Measurements from ENCODE around the gene MC3R.
"Not testable (repeated sequence)": the region's sequence is repeated elsewhere in the genome, so short reads cannot be mapped to it uniquely, and the experiment has no call there.

GRCh38 chr20:56221186-56221585, 27.3 kb upstream of the MC3R start:
- not testable (repeated sequence) for TF ChIP-seq EZH2 (IDR thresholded peaks at IDR 0.05; ENCODE audit: low read length, unreplicated experiment); CTCF (conservative IDR thresholded peaks at IDR 0.05; ENCODE audit: low read depth, low read length)

Measured in PC-3 (cell line).